H1 (cell line): ENCODE data around the gene ADCK2. TPM values are rescaled to one million over a fixed set of nuclear protein-coding genes. Genes with fewer than 3 reads are reported as not detected.
A peak's percentile ranks its signal among the peaks of the same experiment; 100 is the strongest.

ENCODE experiments used
- BCL11A ChIP-seq, 2 experiments: IDR thresholded peaks; one replicate each; pipeline ENCODE4 v1.6.1; 2011; ENCODE audit warnings: low read depth in 2 of 2, low read length in 2 of 2, mild to moderate bottlenecking in 2 of 2
- CEBPB ChIP-seq: IDR thresholded peaks from 2 replicates; pipeline ENCODE4 v1.6.1; 2012; ENCODE audit warnings: low read depth, low read length
- EZH2 ChIP-seq: fragments of 200-600 bp; sonication (generic); IDR thresholded peaks from 2 replicates; pipeline ENCODE4 v1.7.1; 2012; ENCODE audit warnings: low read depth, mild to moderate bottlenecking, moderate library complexity, low read length, inconsistent platforms; ENCODE audit not compliant: severe bottlenecking
- KDM5A ChIP-seq: fragments of 200-600 bp; IDR thresholded peaks from 2 replicates; pipeline ENCODE4 v1.7.1; 2012; ENCODE audit warnings: mild to moderate bottlenecking, low read length, inconsistent platforms, mixed read lengths
- RNF2 ChIP-seq: fragments of 200-900, 300-1000 bp; sonication (generic); IDR thresholded peaks from 2 replicates; pipeline ENCODE4 v1.7.1; 2016; ENCODE audit warnings: borderline replicate concordance, low read depth, mild to moderate bottlenecking, antibody characterized with exemption, low read length; ENCODE audit not compliant: poor library complexity, severe bottlenecking; ENCODE audit errors: missing control alignments
- SP4 ChIP-seq: IDR thresholded peaks from 2 replicates; pipeline ENCODE4 v1.6.1; 2012; ENCODE audit warnings: low read length, inconsistent platforms
- TBP ChIP-seq: IDR thresholded peaks from 2 replicates; pipeline ENCODE4 v1.6.1; 2011; ENCODE audit warnings: low read depth, low read length, improper control_type of control experiment
- polyA plus RNA-seq, 7 experiments: library from polyadenylated mRNA; depleted of rRNA in 3 of 7; stranded (reverse) in 5 of 7; unstranded in 2 of 7; fragments of >200 nt in 5 of 7; fragments of 200-250 nt in 2 of 7; gene quantifications; 1 replicate in 5 of 7; 2 replicates in 1 of 7; 4 replicates in 1 of 7; pipeline versions ENCODE4 v1.2.1 to v1.2.3, GENCODE V29; 2011 to 2013; ENCODE audit warnings: missing spikeins in 2 of 7, mixed read lengths in 2 of 7
- total RNA-seq: library from RNA; stranded (reverse); fragmentation: NEBNext Ultra II Directional; extraction: Animal tissue kit (Norgen Biotek cat#: 25700); gene quantifications from 2 replicates; pipeline ENCODE4 v1.2.1, GENCODE V29; 2021
- TF ChIP-seq, protein P1 (sequence below): fragments of 300-600 bp; sonication (generic); IDR thresholded peaks from 2 replicates; pipeline ENCODE4 v1.7.1; 2012; ENCODE audit warnings: low read length, moderate library complexity, mild to moderate bottlenecking, inconsistent platforms; ENCODE audit not compliant: insufficient replicate concordance
- TF ChIP-seq, protein P2 (sequence below): IDR thresholded peaks from 2 replicates; pipeline ENCODE4 v1.6.1; 2011; ENCODE audit warnings: low read length, improper control_type of control experiment

The ADCK2 gene
- total and polyA plus RNA-seq, 2 of the 8 experiments (the other 6 are each of a cell fraction or from before 2014, with no cell fraction given) = 6.9 to 11.7 TPM

DNA sequence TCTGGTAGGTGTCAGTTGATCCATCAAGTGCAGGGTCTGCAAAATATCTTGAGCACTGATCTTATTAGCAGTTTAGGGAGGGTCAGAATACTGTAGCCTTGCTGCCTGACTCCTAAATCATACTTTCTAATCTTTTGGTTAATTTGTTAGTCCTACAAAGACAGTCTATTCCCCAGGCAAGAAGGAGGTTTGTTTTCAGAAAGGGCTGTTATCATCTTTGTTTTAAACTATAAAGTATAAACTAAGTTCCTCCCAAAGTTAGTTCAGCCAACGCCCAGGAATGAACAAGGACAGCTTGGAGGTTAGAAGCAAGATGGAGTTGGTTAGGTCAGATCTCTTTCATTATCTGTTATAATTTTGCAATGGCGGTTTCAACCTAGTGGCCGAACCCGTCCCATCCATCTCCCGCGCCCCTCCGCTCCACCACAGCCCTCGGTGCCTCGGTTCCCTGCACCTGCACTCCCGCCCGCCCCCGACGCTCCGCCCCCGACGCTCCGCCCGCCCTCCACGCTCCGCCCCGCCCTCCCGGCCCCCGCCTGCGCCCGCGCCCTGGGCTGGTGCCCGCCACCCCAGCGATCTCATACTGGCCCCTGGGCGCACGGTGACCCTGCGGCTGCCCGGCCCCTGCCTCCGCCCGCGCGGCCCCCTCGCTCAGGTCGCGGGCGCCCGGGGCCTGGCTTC is at the start of gene ADCK2 (continued):
- TF ChIP-seq, protein P1, sequence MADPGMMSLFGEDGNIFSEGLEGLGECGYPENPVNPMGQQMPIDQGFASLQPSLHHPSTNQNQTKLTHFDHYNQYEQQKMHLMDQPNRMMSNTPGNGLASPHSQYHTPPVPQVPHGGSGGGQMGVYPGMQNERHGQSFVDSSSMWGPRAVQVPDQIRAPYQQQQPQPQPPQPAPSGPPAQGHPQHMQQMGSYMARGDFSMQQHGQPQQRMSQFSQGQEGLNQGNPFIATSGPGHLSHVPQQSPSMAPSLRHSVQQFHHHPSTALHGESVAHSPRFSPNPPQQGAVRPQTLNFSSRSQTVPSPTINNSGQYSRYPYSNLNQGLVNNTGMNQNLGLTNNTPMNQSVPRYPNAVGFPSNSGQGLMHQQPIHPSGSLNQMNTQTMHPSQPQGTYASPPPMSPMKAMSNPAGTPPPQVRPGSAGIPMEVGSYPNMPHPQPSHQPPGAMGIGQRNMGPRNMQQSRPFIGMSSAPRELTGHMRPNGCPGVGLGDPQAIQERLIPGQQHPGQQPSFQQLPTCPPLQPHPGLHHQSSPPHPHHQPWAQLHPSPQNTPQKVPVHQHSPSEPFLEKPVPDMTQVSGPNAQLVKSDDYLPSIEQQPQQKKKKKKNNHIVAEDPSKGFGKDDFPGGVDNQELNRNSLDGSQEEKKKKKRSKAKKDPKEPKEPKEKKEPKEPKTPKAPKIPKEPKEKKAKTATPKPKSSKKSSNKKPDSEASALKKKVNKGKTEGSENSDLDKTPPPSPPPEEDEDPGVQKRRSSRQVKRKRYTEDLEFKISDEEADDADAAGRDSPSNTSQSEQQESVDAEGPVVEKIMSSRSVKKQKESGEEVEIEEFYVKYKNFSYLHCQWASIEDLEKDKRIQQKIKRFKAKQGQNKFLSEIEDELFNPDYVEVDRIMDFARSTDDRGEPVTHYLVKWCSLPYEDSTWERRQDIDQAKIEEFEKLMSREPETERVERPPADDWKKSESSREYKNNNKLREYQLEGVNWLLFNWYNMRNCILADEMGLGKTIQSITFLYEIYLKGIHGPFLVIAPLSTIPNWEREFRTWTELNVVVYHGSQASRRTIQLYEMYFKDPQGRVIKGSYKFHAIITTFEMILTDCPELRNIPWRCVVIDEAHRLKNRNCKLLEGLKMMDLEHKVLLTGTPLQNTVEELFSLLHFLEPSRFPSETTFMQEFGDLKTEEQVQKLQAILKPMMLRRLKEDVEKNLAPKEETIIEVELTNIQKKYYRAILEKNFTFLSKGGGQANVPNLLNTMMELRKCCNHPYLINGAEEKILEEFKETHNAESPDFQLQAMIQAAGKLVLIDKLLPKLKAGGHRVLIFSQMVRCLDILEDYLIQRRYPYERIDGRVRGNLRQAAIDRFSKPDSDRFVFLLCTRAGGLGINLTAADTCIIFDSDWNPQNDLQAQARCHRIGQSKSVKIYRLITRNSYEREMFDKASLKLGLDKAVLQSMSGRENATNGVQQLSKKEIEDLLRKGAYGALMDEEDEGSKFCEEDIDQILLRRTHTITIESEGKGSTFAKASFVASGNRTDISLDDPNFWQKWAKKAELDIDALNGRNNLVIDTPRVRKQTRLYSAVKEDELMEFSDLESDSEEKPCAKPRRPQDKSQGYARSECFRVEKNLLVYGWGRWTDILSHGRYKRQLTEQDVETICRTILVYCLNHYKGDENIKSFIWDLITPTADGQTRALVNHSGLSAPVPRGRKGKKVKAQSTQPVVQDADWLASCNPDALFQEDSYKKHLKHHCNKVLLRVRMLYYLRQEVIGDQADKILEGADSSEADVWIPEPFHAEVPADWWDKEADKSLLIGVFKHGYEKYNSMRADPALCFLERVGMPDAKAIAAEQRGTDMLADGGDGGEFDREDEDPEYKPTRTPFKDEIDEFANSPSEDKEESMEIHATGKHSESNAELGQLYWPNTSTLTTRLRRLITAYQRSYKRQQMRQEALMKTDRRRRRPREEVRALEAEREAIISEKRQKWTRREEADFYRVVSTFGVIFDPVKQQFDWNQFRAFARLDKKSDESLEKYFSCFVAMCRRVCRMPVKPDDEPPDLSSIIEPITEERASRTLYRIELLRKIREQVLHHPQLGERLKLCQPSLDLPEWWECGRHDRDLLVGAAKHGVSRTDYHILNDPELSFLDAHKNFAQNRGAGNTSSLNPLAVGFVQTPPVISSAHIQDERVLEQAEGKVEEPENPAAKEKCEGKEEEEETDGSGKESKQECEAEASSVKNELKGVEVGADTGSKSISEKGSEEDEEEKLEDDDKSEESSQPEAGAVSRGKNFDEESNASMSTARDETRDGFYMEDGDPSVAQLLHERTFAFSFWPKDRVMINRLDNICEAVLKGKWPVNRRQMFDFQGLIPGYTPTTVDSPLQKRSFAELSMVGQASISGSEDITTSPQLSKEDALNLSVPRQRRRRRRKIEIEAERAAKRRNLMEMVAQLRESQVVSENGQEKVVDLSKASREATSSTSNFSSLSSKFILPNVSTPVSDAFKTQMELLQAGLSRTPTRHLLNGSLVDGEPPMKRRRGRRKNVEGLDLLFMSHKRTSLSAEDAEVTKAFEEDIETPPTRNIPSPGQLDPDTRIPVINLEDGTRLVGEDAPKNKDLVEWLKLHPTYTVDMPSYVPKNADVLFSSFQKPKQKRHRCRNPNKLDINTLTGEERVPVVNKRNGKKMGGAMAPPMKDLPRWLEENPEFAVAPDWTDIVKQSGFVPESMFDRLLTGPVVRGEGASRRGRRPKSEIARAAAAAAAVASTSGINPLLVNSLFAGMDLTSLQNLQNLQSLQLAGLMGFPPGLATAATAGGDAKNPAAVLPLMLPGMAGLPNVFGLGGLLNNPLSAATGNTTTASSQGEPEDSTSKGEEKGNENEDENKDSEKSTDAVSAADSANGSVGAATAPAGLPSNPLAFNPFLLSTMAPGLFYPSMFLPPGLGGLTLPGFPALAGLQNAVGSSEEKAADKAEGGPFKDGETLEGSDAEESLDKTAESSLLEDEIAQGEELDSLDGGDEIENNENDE = no peak
- TF ChIP-seq KDM5A = no peak
- no peak for TF ChIP-seq SP4
- no peak for TF ChIP-seq CEBPB
- TF ChIP-seq TBP = 0 out of 2 replicates have a peak, but pooled peaks have one; percentile 19
- TF ChIP-seq BCL11A (IDR thresholded peaks at IDR 0.05; ENCODE audit: low read depth in 2 of 2, low read length in 2 of 2) = no peak
- TF ChIP-seq, protein P2, sequence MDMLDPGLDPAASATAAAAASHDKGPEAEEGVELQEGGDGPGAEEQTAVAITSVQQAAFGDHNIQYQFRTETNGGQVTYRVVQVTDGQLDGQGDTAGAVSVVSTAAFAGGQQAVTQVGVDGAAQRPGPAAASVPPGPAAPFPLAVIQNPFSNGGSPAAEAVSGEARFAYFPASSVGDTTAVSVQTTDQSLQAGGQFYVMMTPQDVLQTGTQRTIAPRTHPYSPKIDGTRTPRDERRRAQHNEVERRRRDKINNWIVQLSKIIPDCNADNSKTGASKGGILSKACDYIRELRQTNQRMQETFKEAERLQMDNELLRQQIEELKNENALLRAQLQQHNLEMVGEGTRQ = no peak
- TF ChIP-seq EZH2 = no peak
- TF ChIP-seq RNF2 = no peak
